IMR-90 (cell line): ENCODE data around the gene BRD1. TPM values are rescaled to one million over a fixed set of nuclear protein-coding genes. Genes with fewer than 3 reads are reported as not detected.

Source experiments
- ATAC-seq: fragments of 200-7000 bp; cut with Tn5 transposase; 2 replicates; pipeline ENCODE4 v1.9.1; 2020; ENCODE audit warnings: low read depth, mild to moderate bottlenecking, moderate library complexity
- BruUV-seq: library from RNA; stranded (reverse); fragments of 400-500 nt; replicated peaks from 2 replicates; lab custom pipeline; 2021; lab: Mats Ljungman, UMichigan
- CTCF ChIA-PET: fragments of 300-600 bp; formaldehyde crosslinking; extraction: SDS; loops from one replicate; lab custom pipeline; 2021; ENCODE audit warnings: antibody characterized with exemption; lab: Yijun Ruan, JAX
- POLR2A ChIA-PET: fragments of 300-600 bp; sonication (Branson Sonifier 250); formaldehyde crosslinking; loops from one replicate; lab custom pipeline; 2022; ENCODE audit warnings: antibody characterized with exemption; ENCODE audit not compliant: unreplicated experiment; lab: Charles Lee
- DNase-seq: peaks from one replicate; pipeline ENCODE4 v3.0.0; 2013
- H2AFZ ChIP-seq: replicated peaks from 2 replicates; pipeline ENCODE3; 2013; ENCODE audit warnings: low read length, mild to moderate bottlenecking; ENCODE audit not compliant: poor library complexity
- H2AK5ac ChIP-seq: 2 replicates; pipeline ENCODE4 v1.6.1; 2013; ENCODE audit warnings: low read depth, low read length, inconsistent platforms
- H2AK9ac ChIP-seq: replicated peaks from 2 replicates; pipeline ENCODE3; 2013; ENCODE audit warnings: mild to moderate bottlenecking, low read depth, low read length, moderate library complexity; ENCODE audit not compliant: poor library complexity
- H2BK120ac ChIP-seq: 2 replicates; pipeline ENCODE4 v1.6.1; 2013; ENCODE audit warnings: low read depth, low read length, inconsistent platforms
- H2BK15ac ChIP-seq: 3 replicates; pipeline ENCODE4 v1.6.1; 2013; ENCODE audit warnings: low read depth, low read length, inconsistent platforms
- H2BK20ac ChIP-seq: 2 replicates; pipeline ENCODE4 v1.6.1; 2013; ENCODE audit warnings: low read depth, mild to moderate bottlenecking, inconsistent platforms, low read length, moderate library complexity
- H2BK5ac ChIP-seq: 2 replicates; pipeline ENCODE4 v1.6.1; 2013; ENCODE audit warnings: mild to moderate bottlenecking, low read depth, low read length, inconsistent platforms; ENCODE audit not compliant: poor library complexity, severe bottlenecking
- H3K14ac ChIP-seq: replicated peaks from 2 replicates; pipeline ENCODE4 v1.6.1; 2013; ENCODE audit warnings: low read depth, low read length, inconsistent platforms
- H3K18ac ChIP-seq: 2 replicates; pipeline ENCODE4 v1.6.1; 2013; ENCODE audit warnings: low read depth, low read length, control low read depth
- H3K23ac ChIP-seq: 2 replicates; pipeline ENCODE4 v1.6.1; 2013; ENCODE audit warnings: low read depth, low read length, inconsistent platforms
- H3K27ac ChIP-seq: 2 replicates; pipeline ENCODE4 v1.5.1; 2013; ENCODE audit warnings: mild to moderate bottlenecking, control low read depth, low read length; ENCODE audit not compliant: insufficient read depth
- H3K27me3 ChIP-seq: 2 replicates; pipeline ENCODE4 v1.6.1; 2013; ENCODE audit warnings: low read length; ENCODE audit not compliant: control insufficient read depth, insufficient read depth
- H3K36me3 ChIP-seq: 2 replicates; pipeline ENCODE4 v1.6.1; 2013; ENCODE audit warnings: low read length, mixed read lengths; ENCODE audit not compliant: control insufficient read depth, insufficient read depth
- H3K4ac ChIP-seq: 2 replicates; pipeline ENCODE4 v1.6.1; 2013; ENCODE audit warnings: low read depth, low read length, inconsistent platforms
- H3K4me1 ChIP-seq: 2 replicates; pipeline ENCODE4 v1.6.1; 2013; ENCODE audit warnings: low read length, mixed read lengths; ENCODE audit not compliant: control insufficient read depth, insufficient read depth
- H3K4me2 ChIP-seq: 2 replicates; pipeline ENCODE4 v1.6.1; 2013; ENCODE audit warnings: low read depth, mild to moderate bottlenecking, control low read depth, low read length, moderate library complexity
- H3K4me3 ChIP-seq: 2 replicates; pipeline ENCODE4 v1.5.1; 2013; ENCODE audit warnings: low read depth, mild to moderate bottlenecking, control low read depth, low read length, moderate library complexity; ENCODE audit not compliant: insufficient read depth
- H3K56ac ChIP-seq: 2 replicates; pipeline ENCODE4 v1.6.1; 2013; ENCODE audit warnings: low read length, inconsistent platforms; ENCODE audit not compliant: insufficient read depth; ENCODE audit errors: extremely low read depth
- H3K79me1 ChIP-seq, 2 experiments: 2 replicates each; pipeline ENCODE4 v1.6.1; 2013; ENCODE audit warnings: low read length in 2 of 2, inconsistent platforms in 1 of 2, low read depth in 1 of 2
- H3K9ac ChIP-seq: 2 replicates; pipeline ENCODE4 v1.6.1; 2013; ENCODE audit warnings: low read depth, low read length, control low read depth
- H3K9me1 ChIP-seq: 2 replicates; pipeline ENCODE4 v1.6.1; 2013; ENCODE audit warnings: low read length, inconsistent platforms; ENCODE audit not compliant: insufficient read depth
- H3K9me3 ChIP-seq: 2 replicates; pipeline ENCODE4 v1.6.1; 2013; ENCODE audit warnings: low read length; ENCODE audit not compliant: control insufficient read depth, insufficient read depth
- H4K20me1 ChIP-seq: 2 replicates; pipeline ENCODE4 v1.6.1; 2013; ENCODE audit warnings: low read length, inconsistent platforms; ENCODE audit not compliant: insufficient read depth
- H4K5ac ChIP-seq: 2 replicates; pipeline ENCODE4 v1.6.1; 2013; ENCODE audit warnings: mild to moderate bottlenecking, low read depth, low read length, control low read depth
- H4K8ac ChIP-seq, 2 experiments: 2 replicates each; pipeline ENCODE4 v1.6.1; 2013; ENCODE audit warnings: low read depth in 2 of 2, low read length in 2 of 2, control low read depth in 1 of 2, inconsistent platforms in 1 of 2
- H4K91ac ChIP-seq: 2 replicates; pipeline ENCODE4 v1.6.1; 2013; ENCODE audit warnings: low read depth, low read length, inconsistent platforms; ENCODE audit not compliant: insufficient read depth
- FOS ChIP-seq: fragments of 150-350 bp; IDR thresholded peaks from 2 replicates; pipeline ENCODE4 v1.6.1; 2016; ENCODE audit warnings: low read depth, low read length
- NFE2L2 ChIP-seq: fragments of 150-350 bp; IDR thresholded peaks from 2 replicates; pipeline ENCODE4 v1.6.1; 2016; ENCODE audit warnings: low read depth, mild to moderate bottlenecking, low read length
- POLR2A ChIP-seq: IDR thresholded peaks from 2 replicates; pipeline ENCODE4 v1.6.1; 2012; ENCODE audit warnings: mild to moderate bottlenecking, low read depth, low read length
- RFX5 ChIP-seq: IDR thresholded peaks from 2 replicates; pipeline ENCODE4 v1.8.0; 2012; ENCODE audit warnings: low read depth, mild to moderate bottlenecking, low read length, moderate library complexity
- WGBS, 2 experiments: methylation state at CpG; one replicate each; pipeline versions ENCODE4 v1.1.5 to v1.1.7; 2013; ENCODE audit warnings: missing lambda C conversion rate in 2 of 2; ENCODE audit not compliant: insufficient read length in 1 of 2; ENCODE audit errors: extremely low coverage in 2 of 2; 5-methylcytosine and 5-hydroxymethylcytosine counted together
- dilution Hi-C: fragments of 300-500 bp; cut with HindIII; formaldehyde crosslinking; loops from one replicate; pipeline ENCODE4 v1.14.3; 2018; ENCODE audit warnings: low sequenced_read_pairs; ENCODE audit not compliant: unreplicated experiment
- in situ Hi-C: fragments of 300-500 bp; cut with MboI; formaldehyde crosslinking; loops from 3 replicates; pipeline ENCODE4 v1.14.3; 2019; ENCODE audit warnings: low sequenced_read_pairs, inconsistent platforms, mixed read lengths
- intact Hi-C: fragments of 100-400 bp; cut with micrococcal nuclease; formaldehyde crosslinking; loops from 2 replicates; pipeline ENCODE4 v1.10.0; 2022
- polyA plus RNA-seq, 3 experiments: library from polyadenylated mRNA; depleted of rRNA; stranded (reverse); fragments of >200 nt; gene quantifications; 2 replicates each; pipeline ENCODE4 v1.2.3, GENCODE V29; 2012; ENCODE audit warnings: low replicate concordance in 1 of 3
- total RNA-seq: library from RNA; depleted of rRNA; stranded (reverse); fragments of >200 nt; gene quantifications from 2 replicates; pipeline ENCODE4 v1.2.3, GENCODE V29; 2012
- TF ChIP-seq, protein P1 (sequence below): fragments of 150-350 bp; IDR thresholded peaks from 2 replicates; pipeline ENCODE4 v1.6.1; 2016; ENCODE audit warnings: low read depth, mild to moderate bottlenecking, low read length, moderate library complexity, borderline replicate concordance

The BRD1 gene
- total and polyA plus RNA-seq, 2 of the 4 experiments (the other 2 are of a cell fraction): 10.0 to 10.6 TPM

DNA sequence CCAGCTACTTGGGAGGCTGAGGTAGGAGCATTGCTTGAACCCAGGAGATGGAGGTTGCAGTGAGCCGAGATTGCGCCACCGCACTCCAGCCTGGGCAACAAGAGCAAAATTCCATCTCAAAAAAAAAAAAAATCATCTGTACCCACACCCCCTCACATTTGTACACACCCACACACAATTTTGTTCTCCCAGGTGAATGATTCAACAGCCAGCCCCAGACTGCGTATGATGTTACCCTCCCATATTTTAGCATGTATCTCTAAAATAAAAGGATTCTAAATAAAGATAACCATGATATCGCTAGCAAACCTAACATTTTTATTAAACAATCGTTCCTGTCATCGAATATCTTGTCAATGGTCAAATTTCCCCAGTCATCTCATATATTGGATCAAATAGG lies 65.8 kb downstream of the BRD1 start:
- no peak overlapping the region for H2BK15ac ChIP-seq
- H2AFZ ChIP-seq: no peak overlapping the region
- POLR2A ChIA-PET: no interaction called here
- no peak overlapping the region for H3K27ac ChIP-seq
- H4K8ac ChIP-seq: no peak overlapping the region
- no TSS peak for BruUV-seq
- 0 out of 2 replicates have a peak, but pooled peaks cover 5% of the 10 kb centered on the region for H3K27me3 ChIP-seq
- dilution Hi-C loops (no loop called here), in situ Hi-C loops (no loop called here), intact Hi-C loops (no loop called here)
- H2BK5ac ChIP-seq: no peak overlapping the region
- WGBS, 2 experiments: 90% methylated on average over 2 of the region's 7 CpGs; no CpG with 5 or more reads in 1 of the 2 experiments
- H4K91ac ChIP-seq: no peak overlapping the region
- H3K4me3 ChIP-seq: no peak overlapping the region
- H2BK120ac ChIP-seq: no peak overlapping the region
- H3K9me1 ChIP-seq: no peaks in the 10 kb centered on the region
- TF ChIP-seq POLR2A (no peak), NFE2L2 (no peak), RFX5 (no peak), FOS (no peak)
- TF ChIP-seq, protein P1, sequence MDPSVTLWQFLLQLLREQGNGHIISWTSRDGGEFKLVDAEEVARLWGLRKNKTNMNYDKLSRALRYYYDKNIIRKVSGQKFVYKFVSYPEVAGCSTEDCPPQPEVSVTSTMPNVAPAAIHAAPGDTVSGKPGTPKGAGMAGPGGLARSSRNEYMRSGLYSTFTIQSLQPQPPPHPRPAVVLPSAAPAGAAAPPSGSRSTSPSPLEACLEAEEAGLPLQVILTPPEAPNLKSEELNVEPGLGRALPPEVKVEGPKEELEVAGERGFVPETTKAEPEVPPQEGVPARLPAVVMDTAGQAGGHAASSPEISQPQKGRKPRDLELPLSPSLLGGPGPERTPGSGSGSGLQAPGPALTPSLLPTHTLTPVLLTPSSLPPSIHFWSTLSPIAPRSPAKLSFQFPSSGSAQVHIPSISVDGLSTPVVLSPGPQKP: no peak
- H3K23ac ChIP-seq: no peak overlapping the region
- no peak overlapping the region for H2AK5ac ChIP-seq
- H3K4me2 ChIP-seq: no peak overlapping the region
- H3K36me3 ChIP-seq: no peaks in the 10 kb centered on the region
- ATAC-seq (no peak), DNase-seq (no peak)
- CTCF ChIA-PET: no interaction called here
- H3K56ac ChIP-seq: no peak overlapping the region
- H3K4me1 ChIP-seq: no peaks in the 10 kb centered on the region
- H3K9ac ChIP-seq: no peak overlapping the region
- no peaks in the 10 kb centered on the region for H4K20me1 ChIP-seq
- no peak overlapping the region for H4K5ac ChIP-seq
- H3K79me1 ChIP-seq: no peaks in the 10 kb centered on the region
- no peak overlapping the region for H3K14ac ChIP-seq
- H3K18ac ChIP-seq: no peak overlapping the region
- H2AK9ac ChIP-seq: no peak overlapping the region
- no peak overlapping the region for H3K4ac ChIP-seq
- H3K9me3 ChIP-seq: no peaks in the 10 kb centered on the region
- H2BK20ac ChIP-seq: no peak overlapping the region
